ENCODE data around the gene ADGRD1.

ADGRD1 gene

GRCh38 chr12:131012279-131013069, 58.8 kb downstream of the ADGRD1 start:
- DNase-seq (ENCODE audit: low read depth in 2 of 2), result no peak

GRCh38 chr12:131013118-131013517, 59.4 kb downstream of the ADGRD1 start:
- TF ChIP-seq CTCF (IDR thresholded peaks at IDR 0.05; ENCODE audit: low read depth, low read length), result no peak

More at GRCh38 chr12:131012279-131013069, 58.8 kb downstream of the ADGRD1 start:
- no peak for TF ChIP-seq CTCF (IDR thresholded peaks at IDR 0.05; ENCODE audit: low read depth, low read length)
- no peak overlapping the region for H3K4me3 ChIP-seq (replicated peaks in 1 of 2; ENCODE audit: low read depth in 2 of 2, low read length in 2 of 2)

GRCh38 chr12:131014343-131014742, 60.6 kb downstream of the ADGRD1 start:
- no peak for DNase-seq (ENCODE audit: low read depth in 2 of 2)
- H3K4me3 ChIP-seq (replicated peaks in 1 of 2; ENCODE audit: low read depth in 2 of 2, low read length in 2 of 2), result no peak overlapping the region
- TF ChIP-seq CTCF (IDR thresholded peaks at IDR 0.05; ENCODE audit: low read depth, low read length), result no peak

More at GRCh38 chr12:131013118-131013517, 59.4 kb downstream of the ADGRD1 start:
- no peak overlapping the region for H3K4me3 ChIP-seq (replicated peaks in 1 of 2; ENCODE audit: low read depth in 2 of 2, low read length in 2 of 2)
- no peak for DNase-seq (ENCODE audit: low read depth in 2 of 2)

- TF ChIP-seq CTCF (IDR thresholded peaks at IDR 0.05; ENCODE audit: low read depth, low read length), result no peak
- no peak for DNase-seq (ENCODE audit: low read depth in 2 of 2)
- no peak overlapping the region for H3K4me3 ChIP-seq (replicated peaks in 1 of 2; ENCODE audit: low read depth in 2 of 2, low read length in 2 of 2)
Observed at GRCh38 chr12:131015581-131016337, 62.1 kb downstream of the ADGRD1 start.

GRCh38 chr12:131017477-131017991, 63.8 kb downstream of the ADGRD1 start:
- no peak for DNase-seq (ENCODE audit: low read depth in 2 of 2)
- H3K4me3 ChIP-seq (replicated peaks in 1 of 2; ENCODE audit: low read depth in 2 of 2, low read length in 2 of 2), result no peak overlapping the region
- no peak for TF ChIP-seq CTCF (IDR thresholded peaks at IDR 0.05; ENCODE audit: low read depth, low read length)

- no peak for DNase-seq (ENCODE audit: low read depth in 2 of 2)
- H3K4me3 ChIP-seq (replicated peaks in 1 of 2; ENCODE audit: low read depth in 2 of 2, low read length in 2 of 2), result no peak overlapping the region
- no peak for TF ChIP-seq CTCF (IDR thresholded peaks at IDR 0.05; ENCODE audit: low read depth, low read length)
Observed at GRCh38 chr12:131018019-131018620, 64.4 kb downstream of the ADGRD1 start.

Data from cardiac fibroblast (primary cell).